Heart left ventricle (tissue), 13 donors: ENCODE data around the gene SF3B1.
"Not testable (repeated sequence)": the region's sequence is repeated elsewhere in the genome, so short reads cannot be mapped to it uniquely, and the experiment has no call there.

Experiments
- CTCF ChIP-seq, 12 donors: fragments of 200-600 bp; sonication (generic) in 4 of 12; IDR thresholded peaks; one replicate each; pipeline versions ENCODE4 v1.5.0 to v1.8.0; 2018 to 2022; ENCODE audit warnings: antibody characterized with exemption in 12 of 12, mild to moderate bottlenecking in 5 of 12
- POLR2A ChIP-seq, 2 donors: fragments of 450-650 bp; IDR thresholded peaks; one replicate each; pipeline ENCODE4 v1.6.1; 2017; ENCODE audit warnings: antibody characterized with exemption in 2 of 2, mild to moderate bottlenecking in 2 of 2, moderate library complexity in 2 of 2
- donor health status: ischemic (EF 13 %, LVEDD 7.1; RV severe dilation, severe dysfunction).
- donor health status: DM: no; HTN: yes; CAD: no.
- donor health status: DM: no; HTN: no; CAD: no.
- donor health status: ischemic (EF 25% LVEDD 6.9; RV normal size, moderate dysfunction).
- donor health status: ischemic (EF 25% LVEDD 5.7; RV mildly dilated, moderate dysfunction).
- donor health status: ischemic (EF 35%, LVEDD 5.7; RV mildly dilated, moderate dysfunction).
- donor health status: nonischemic (EF 11% LVEDD 7.7; RV severe dilation, severe dysfunction).
- donor health status: DM: yes; HTN: yes; CAD: no.
- donor health status: PGD.
- donor health status: ischemic (EF 29% LVEDD 5.4; RV normal size, mild dysfunction).
- donor health status: nonischemic (EF 23%, LVEDD 6.1; RV moderate dilation, normal function).

GRCh38 chr2:197379308-197379917 lies 55.4 kb downstream of the SF3B1 start:
- TF ChIP-seq POLR2A, CTCF (IDR thresholded peaks at IDR 0.05): not testable (repeated sequence)
